ENCODE results near the gene ETV2. TPM values are rescaled to one million over a fixed set of nuclear protein-coding genes. Genes with fewer than 3 reads are reported as not detected.

The ETV2 gene
- total RNA-seq, 1 donor from 2014 or later, result 1,894 TPM

DNA sequence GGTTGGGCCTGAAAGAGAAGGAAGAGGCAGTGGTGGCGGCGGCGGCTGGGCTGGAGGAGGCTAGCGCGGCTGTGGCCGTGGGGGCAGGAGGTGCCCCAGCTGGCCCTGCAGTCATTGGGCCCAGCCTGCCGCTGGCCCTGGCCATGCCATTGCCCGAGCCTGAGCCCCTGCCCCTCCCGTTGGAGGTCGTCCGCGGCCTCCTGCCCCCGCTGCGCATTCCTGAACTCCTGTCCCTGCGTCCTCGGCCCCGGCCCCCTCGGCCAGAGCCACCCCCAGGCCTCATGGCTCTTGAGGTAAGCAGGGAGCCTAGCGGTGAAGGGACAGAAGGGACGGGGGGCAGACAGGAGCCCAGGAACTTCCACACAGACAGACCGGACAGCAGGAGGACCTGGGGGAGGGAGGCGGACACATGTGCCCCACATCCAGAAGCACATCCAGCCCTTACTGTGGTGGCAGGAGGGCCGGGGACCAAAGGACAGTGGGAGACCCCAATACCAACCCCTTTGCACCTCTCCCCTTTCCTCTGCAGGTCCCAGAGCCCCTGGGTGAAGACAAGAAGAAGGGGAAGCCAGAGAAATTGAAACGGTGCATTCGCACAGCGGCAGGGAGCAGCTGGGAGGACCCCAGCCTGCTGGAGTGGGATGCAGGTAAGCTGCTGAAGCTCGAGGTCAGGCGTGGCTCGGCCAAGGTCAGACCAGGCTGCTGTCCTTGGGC is 7.7 kb upstream of the ETV2 start:
- Mint-ChIP-seq H3K4me1 (ENCODE audit: unreplicated experiment) (peaks cover 5% of the 10 kb centered on the region), H3K27me3 (ENCODE audit: unreplicated experiment) (peaks cover 7% of the 10 kb centered on the region), H3K27ac (ENCODE audit: unreplicated experiment) (no peak overlapping the region), H3K9me3 (ENCODE audit: unreplicated experiment) (no peaks in the 10 kb centered on the region), H3K36me3 (ENCODE audit: low read depth, unreplicated experiment) (peaks cover 39% of the 10 kb centered on the region), H3K4me3 (ENCODE audit: unreplicated experiment) (no peak overlapping the region)
- no peak for DNase-seq (ENCODE audit: low spot score)
- TF ChIP-seq, protein P1, sequence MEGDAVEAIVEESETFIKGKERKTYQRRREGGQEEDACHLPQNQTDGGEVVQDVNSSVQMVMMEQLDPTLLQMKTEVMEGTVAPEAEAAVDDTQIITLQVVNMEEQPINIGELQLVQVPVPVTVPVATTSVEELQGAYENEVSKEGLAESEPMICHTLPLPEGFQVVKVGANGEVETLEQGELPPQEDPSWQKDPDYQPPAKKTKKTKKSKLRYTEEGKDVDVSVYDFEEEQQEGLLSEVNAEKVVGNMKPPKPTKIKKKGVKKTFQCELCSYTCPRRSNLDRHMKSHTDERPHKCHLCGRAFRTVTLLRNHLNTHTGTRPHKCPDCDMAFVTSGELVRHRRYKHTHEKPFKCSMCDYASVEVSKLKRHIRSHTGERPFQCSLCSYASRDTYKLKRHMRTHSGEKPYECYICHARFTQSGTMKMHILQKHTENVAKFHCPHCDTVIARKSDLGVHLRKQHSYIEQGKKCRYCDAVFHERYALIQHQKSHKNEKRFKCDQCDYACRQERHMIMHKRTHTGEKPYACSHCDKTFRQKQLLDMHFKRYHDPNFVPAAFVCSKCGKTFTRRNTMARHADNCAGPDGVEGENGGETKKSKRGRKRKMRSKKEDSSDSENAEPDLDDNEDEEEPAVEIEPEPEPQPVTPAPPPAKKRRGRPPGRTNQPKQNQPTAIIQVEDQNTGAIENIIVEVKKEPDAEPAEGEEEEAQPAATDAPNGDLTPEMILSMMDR (IDR thresholded peaks at IDR 0.05; ENCODE audit: unreplicated experiment), result no peak

DNA sequence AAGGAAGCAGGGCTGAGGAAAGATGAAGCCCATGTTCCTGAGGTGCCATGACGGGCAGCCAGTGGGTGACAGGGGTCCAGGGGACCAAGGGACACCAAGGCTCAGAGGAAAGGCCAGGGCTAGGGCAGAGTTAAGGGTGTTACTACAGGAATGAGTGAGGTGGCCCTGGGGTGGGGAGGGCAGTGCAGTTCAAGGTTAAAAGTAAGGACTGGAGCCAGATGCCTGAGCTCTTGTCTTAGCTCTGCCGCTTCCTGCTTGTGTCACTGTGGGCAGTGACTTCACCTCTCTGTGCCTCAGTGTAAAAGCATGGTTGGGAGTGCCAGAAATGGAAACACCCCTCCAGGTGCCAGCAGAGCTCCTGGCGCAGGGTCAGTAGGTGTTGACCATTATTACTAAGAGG is 4.9 kb upstream of the ETV2 start:
- Mint-ChIP-seq H3K27ac (ENCODE audit: unreplicated experiment) (no peak overlapping the region), H3K4me1 (ENCODE audit: unreplicated experiment) (peaks cover 12% of the 10 kb centered on the region), H3K27me3 (ENCODE audit: unreplicated experiment) (peaks cover 5% of the 10 kb centered on the region), H3K36me3 (ENCODE audit: low read depth, unreplicated experiment) (peaks cover 26% of the 10 kb centered on the region), H3K9me3 (ENCODE audit: unreplicated experiment) (no peaks in the 10 kb centered on the region), H3K4me3 (ENCODE audit: unreplicated experiment) (no peak overlapping the region)
- TF ChIP-seq, protein P1 (IDR thresholded peaks at IDR 0.05; ENCODE audit: unreplicated experiment), result no peak
- DNase-seq (ENCODE audit: low spot score), result no peak

DNA sequence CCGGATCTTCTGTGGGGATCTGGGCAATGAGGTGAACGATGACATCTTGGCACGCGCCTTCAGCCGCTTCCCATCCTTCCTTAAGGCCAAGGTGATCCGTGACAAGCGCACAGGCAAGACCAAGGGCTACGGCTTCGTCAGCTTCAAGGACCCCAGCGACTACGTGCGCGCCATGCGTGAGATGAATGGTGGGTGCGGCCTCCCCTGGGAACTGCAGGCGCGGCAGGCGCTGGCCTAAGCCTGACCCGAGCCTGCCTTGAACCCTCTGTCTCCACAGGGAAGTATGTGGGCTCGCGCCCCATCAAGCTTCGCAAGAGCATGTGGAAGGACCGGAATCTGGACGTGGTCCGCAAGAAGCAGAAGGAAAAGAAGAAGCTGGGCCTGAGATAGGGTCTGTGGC is 4.4 kb upstream of the ETV2 start:
- Mint-ChIP-seq H3K27me3 (ENCODE audit: unreplicated experiment) (peaks cover 5% of the 10 kb centered on the region), H3K9me3 (ENCODE audit: unreplicated experiment) (no peaks in the 10 kb centered on the region), H3K4me1 (ENCODE audit: unreplicated experiment) (peaks cover 12% of the 10 kb centered on the region), H3K36me3 (ENCODE audit: low read depth, unreplicated experiment) (peaks cover 20% of the 10 kb centered on the region), H3K4me3 (ENCODE audit: unreplicated experiment) (no peak overlapping the region), H3K27ac (ENCODE audit: unreplicated experiment) (no peak overlapping the region)
- no peak for DNase-seq (ENCODE audit: low spot score)
- TF ChIP-seq, protein P1 (IDR thresholded peaks at IDR 0.05; ENCODE audit: unreplicated experiment), result no peak

DNA sequence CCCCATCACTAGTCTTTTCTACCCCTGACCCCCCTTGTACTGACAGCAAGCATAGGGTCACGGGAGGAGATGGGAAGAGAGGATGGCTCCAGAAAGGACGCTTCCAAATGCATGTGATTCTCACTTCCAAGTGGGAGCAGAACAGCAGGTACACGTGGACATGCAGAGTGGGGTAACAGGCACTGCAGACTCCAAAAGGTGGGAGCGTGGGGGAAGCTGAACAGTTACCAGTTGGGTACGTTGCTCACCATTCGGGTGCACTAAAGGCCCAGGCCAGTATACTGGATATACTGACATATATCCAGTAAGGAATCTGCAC is 2.3 kb upstream of the ETV2 start:
- Mint-ChIP-seq H3K9me3 (ENCODE audit: unreplicated experiment) (no peaks in the 10 kb centered on the region), H3K36me3 (ENCODE audit: low read depth, unreplicated experiment) (peaks cover 12% of the 10 kb centered on the region), H3K27ac (ENCODE audit: unreplicated experiment) (no peak overlapping the region), H3K27me3 (ENCODE audit: unreplicated experiment) (peaks cover 16% of the 10 kb centered on the region), H3K4me1 (ENCODE audit: unreplicated experiment) (peaks cover 17% of the 10 kb centered on the region), H3K4me3 (ENCODE audit: unreplicated experiment) (no peak overlapping the region)
- DNase-seq (ENCODE audit: low spot score), result no peak
- TF ChIP-seq, protein P1 (IDR thresholded peaks at IDR 0.05; ENCODE audit: unreplicated experiment), result no peak

DNA sequence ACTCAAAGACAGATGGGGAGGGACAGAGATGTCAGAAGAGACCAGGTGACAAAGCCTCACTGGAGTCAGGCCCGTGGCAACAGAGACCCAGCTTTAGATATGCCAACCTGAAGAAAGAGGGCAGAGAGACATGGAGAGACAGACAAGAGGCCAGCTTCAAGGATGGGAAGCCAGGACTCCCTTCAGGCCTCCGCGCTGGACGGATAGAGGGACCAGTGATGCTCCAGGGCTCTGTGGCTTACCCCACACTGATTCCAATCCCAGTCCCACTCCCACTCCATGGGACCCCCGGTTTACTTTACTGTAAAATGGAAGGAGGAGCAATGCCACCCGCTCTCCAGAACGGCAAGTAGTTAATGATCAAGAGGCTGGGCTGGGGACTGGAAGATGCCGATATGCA is 1.7 kb upstream of the ETV2 start:
- peaks cover 17% of the 10 kb centered on the region for H3K4me1 Mint-ChIP-seq (ENCODE audit: unreplicated experiment)
- no peak for DNase-seq (ENCODE audit: low spot score)
- no peaks in the 10 kb centered on the region for H3K9me3 Mint-ChIP-seq (ENCODE audit: unreplicated experiment)
- H3K36me3 Mint-ChIP-seq (ENCODE audit: low read depth, unreplicated experiment), result peaks cover 17% of the 10 kb centered on the region
- H3K4me3 Mint-ChIP-seq (ENCODE audit: unreplicated experiment), result no peak overlapping the region
- peaks cover 18% of the 10 kb centered on the region for H3K27me3 Mint-ChIP-seq (ENCODE audit: unreplicated experiment)
- no peak overlapping the region for H3K27ac Mint-ChIP-seq (ENCODE audit: unreplicated experiment)
- TF ChIP-seq, protein P1 (IDR thresholded peaks at IDR 0.05; ENCODE audit: unreplicated experiment), result no peak

All from endothelial cell (in vitro differentiated cells).